ENCODE data around the gene AQP12B. TPM values are rescaled to one million over a fixed set of nuclear protein-coding genes. Genes with fewer than 3 reads are reported as not detected.

Gene AQP12B
- total RNA-seq, 4 donors from 2014 or later, result not detected

- Histone ChIP-seq H3K4me3 (no peak overlapping the region), H3K27me3 (no peaks in the 10 kb centered on the region), H3K36me3 (no peaks in the 10 kb centered on the region), H3K27ac (no peak overlapping the region), H3K4me1 (no peaks in the 10 kb centered on the region), H3K9me3 (no peaks in the 10 kb centered on the region)
- TF ChIP-seq CTCF (IDR thresholded peaks at IDR 0.05), result no peak
- TF ChIP-seq POLR2A (IDR thresholded peaks at IDR 0.05), result no peak
- intact Hi-C loops (cut with DNase I; ENCODE audit: low total_unique reads), result no loop called here
- no peak for DNase-seq
Observed at GRCh38 chr2:240632306-240632721, 50.4 kb downstream of the AQP12B start.

DNA sequence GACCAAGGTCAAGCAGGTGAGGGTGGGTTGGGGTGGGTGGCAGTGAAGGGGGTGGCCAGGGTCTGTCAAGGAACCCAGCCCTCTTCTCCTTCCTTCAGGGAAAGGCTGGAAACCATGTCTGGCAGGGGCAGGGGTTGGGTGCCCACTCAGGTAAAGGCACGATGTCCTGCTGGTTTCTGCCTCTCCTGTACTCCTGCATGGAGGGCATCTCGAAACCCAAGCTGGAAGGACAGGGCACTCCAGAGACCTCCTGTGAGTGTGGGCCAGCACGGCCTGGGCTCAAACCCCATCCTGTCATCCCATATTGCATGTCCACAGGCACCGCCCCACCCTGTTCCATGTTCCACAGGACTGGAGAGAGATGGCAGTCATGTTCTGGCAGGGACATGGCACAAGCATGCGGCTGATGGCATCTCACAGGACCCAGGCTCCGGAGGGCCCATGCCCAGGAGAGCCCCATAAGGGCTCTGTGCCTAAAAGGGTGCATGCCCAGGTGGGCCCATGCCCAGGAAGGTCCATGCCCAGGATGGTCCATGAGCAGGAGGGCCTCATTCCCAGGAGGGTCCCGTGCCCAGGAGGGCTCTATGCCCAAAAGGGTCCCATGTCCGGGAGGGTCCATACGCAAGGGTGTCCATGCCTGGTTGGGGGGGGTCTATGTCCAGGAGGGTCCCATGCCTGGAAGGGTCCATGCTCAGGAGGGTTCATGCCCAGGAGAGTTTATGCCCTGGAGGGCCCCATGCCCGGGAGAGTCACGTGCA lies 51.0 kb downstream of the AQP12B start:
- Histone ChIP-seq H3K4me3 (no peak overlapping the region), H3K27ac (no peak overlapping the region), H3K27me3 (no peaks in the 10 kb centered on the region), H3K36me3 (no peaks in the 10 kb centered on the region), H3K4me1 (no peaks in the 10 kb centered on the region), H3K9me3 (no peaks in the 10 kb centered on the region)
- no peak for DNase-seq
- intact Hi-C loops (cut with DNase I; ENCODE audit: low total_unique reads), result no loop called here
- no peak for TF ChIP-seq POLR2A (IDR thresholded peaks at IDR 0.05)
- no peak for TF ChIP-seq CTCF (IDR thresholded peaks at IDR 0.05)

DNA sequence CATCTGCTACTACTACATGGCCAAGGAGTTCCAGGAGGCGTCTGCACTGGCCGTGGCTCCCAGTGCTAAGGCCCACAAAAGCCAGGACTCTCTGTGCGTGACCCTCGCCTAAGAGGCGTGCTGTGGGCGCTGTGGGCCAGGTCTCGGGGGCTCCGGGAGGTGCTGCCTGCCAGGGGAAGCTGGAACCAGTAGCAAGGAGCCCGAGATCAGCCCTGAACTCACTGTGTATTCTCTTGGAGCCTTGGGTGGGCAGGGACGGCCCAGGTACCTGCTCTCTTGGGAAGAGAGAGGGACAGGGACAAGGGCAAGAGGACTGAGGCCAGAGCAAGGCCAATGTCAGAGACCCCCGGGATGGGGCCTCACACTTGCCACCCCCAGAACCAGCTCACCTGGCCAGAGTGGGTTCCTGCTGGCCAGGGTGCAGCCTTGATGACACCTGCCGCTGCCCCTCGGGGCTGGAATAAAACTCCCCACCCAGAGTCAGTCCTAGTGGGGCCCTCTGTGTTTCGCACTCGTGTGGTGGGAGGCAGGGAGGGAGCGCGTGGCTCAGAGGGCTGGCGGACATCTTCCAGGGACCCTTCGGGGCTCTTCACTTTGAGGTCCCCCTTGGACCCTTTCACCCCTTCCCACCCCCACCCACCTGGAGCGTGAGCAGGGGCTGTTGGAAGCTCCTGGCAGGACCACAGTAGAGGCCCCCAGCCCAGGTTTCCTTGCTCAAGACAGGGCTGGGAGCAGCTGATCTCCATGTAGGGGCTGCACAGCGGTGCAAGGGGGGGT lies 51.7 kb downstream of the AQP12B start:
- TF ChIP-seq CTCF (IDR thresholded peaks at IDR 0.05) (no peak), POLR2A (IDR thresholded peaks at IDR 0.05) (no peak)
- no peaks in the 10 kb centered on the region for H3K4me1 ChIP-seq
- no peak overlapping the region for H3K4me3 ChIP-seq
- intact Hi-C loops (cut with DNase I; ENCODE audit: low total_unique reads), result no loop called here
- no peak overlapping the region for H3K27ac ChIP-seq
- H3K9me3 ChIP-seq, result no peaks in the 10 kb centered on the region
- no peaks in the 10 kb centered on the region for H3K27me3 ChIP-seq
- H3K36me3 ChIP-seq, result no peaks in the 10 kb centered on the region
- DNase-seq, result no peak

- no peaks in the 10 kb centered on the region for H3K27me3 ChIP-seq
- H3K36me3 ChIP-seq, result no peaks in the 10 kb centered on the region
- H3K9me3 ChIP-seq, result no peaks in the 10 kb centered on the region
- no peaks in the 10 kb centered on the region for H3K4me1 ChIP-seq
- peak; percentile 7 to 10 for DNase-seq
- H3K27ac ChIP-seq, result no peak overlapping the region
- no peak overlapping the region for H3K4me3 ChIP-seq
- no peak for TF ChIP-seq POLR2A (IDR thresholded peaks at IDR 0.05)
- no peak for TF ChIP-seq CTCF (IDR thresholded peaks at IDR 0.05)
- intact Hi-C loops (cut with DNase I; ENCODE audit: low total_unique reads), result no loop called here
Observed at GRCh38 chr2:240629968-240630770, 52.5 kb downstream of the AQP12B start.

All from uterus (tissue), 4 donors.